IMR-90 (cell line): Measurements from ENCODE around the gene RGL1.

Experiments
- CHD1 ChIP-seq: IDR thresholded peaks from 2 replicates; pipeline ENCODE4 v1.6.1; 2012; ENCODE audit warnings: low read depth, low read length, improper control_type of control experiment
- POLR2A ChIP-seq: IDR thresholded peaks from 2 replicates; pipeline ENCODE4 v1.6.1; 2012; ENCODE audit warnings: mild to moderate bottlenecking, low read depth, low read length
- RAD21 ChIP-seq: IDR thresholded peaks from 2 replicates; pipeline ENCODE4 v1.6.1; 2012; ENCODE audit warnings: low read length, improper control_type of control experiment
- TF ChIP-seq, protein P1 (sequence below): conservative IDR thresholded peaks from 2 replicates; pipeline ENCODE4 v1.5.1; 2012; ENCODE audit warnings: mild to moderate bottlenecking, low read depth, low read length, improper control_type of control experiment

- TF ChIP-seq, protein P1, sequence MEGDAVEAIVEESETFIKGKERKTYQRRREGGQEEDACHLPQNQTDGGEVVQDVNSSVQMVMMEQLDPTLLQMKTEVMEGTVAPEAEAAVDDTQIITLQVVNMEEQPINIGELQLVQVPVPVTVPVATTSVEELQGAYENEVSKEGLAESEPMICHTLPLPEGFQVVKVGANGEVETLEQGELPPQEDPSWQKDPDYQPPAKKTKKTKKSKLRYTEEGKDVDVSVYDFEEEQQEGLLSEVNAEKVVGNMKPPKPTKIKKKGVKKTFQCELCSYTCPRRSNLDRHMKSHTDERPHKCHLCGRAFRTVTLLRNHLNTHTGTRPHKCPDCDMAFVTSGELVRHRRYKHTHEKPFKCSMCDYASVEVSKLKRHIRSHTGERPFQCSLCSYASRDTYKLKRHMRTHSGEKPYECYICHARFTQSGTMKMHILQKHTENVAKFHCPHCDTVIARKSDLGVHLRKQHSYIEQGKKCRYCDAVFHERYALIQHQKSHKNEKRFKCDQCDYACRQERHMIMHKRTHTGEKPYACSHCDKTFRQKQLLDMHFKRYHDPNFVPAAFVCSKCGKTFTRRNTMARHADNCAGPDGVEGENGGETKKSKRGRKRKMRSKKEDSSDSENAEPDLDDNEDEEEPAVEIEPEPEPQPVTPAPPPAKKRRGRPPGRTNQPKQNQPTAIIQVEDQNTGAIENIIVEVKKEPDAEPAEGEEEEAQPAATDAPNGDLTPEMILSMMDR, result no peak
- TF ChIP-seq CHD1 (no peak), RAD21 (no peak), POLR2A (no peak)
Observed at GRCh38 chr1:183769956-183770815, 34.7 kb upstream of the RGL1 start.
